SU-DHL-6 (cell line): ENCODE results near the gene DIAPH1.
A peak's percentile ranks its signal among the peaks of the same experiment; 100 is the strongest.

Source experiments
- H2AFZ ChIP-seq: fragments of 200-600 bp; sonication (generic); 2 replicates; pipeline ENCODE4 v1.6.1; 2014; ENCODE audit warnings: low read depth, mild to moderate bottlenecking, moderate library complexity, mixed read lengths, antibody characterized with exemption, low read length; ENCODE audit not compliant: severe bottlenecking
- H3F3A ChIP-seq: fragments of 200-600 bp; shearing (Covaris generic); 2 replicates; pipeline ENCODE4 v1.6.0; 2016; ENCODE audit warnings: antibody characterized with exemption, mild to moderate bottlenecking; ENCODE audit not compliant: insufficient read depth
- H3K27ac ChIP-seq: fragments of 200-600 bp; sonication (generic); 2 replicates; pipeline ENCODE4 v1.5.1; 2016; ENCODE audit warnings: low read depth, mild to moderate bottlenecking, low read length, moderate library complexity, mixed read lengths
- H3K27me3 ChIP-seq: fragments of 200-600 bp; sonication (generic), shearing (Covaris generic); 2 replicates; pipeline ENCODE4 v1.6.0; 2014; ENCODE audit warnings: mild to moderate bottlenecking, low read length
- H3K36me3 ChIP-seq: fragments of 200-600 bp; sonication (generic); 2 replicates; pipeline ENCODE4 v1.6.1; 2014; ENCODE audit warnings: mild to moderate bottlenecking, low read length, mixed read lengths
- H3K4me2 ChIP-seq: fragments of 300-600, 200-600 bp; shearing (Covaris generic), sonication (generic); 2 replicates; pipeline ENCODE4 v1.6.0; 2014; ENCODE audit warnings: low read length, low read depth, mild to moderate bottlenecking; ENCODE audit not compliant: poor library complexity, severe bottlenecking
- H3K4me3 ChIP-seq: fragments of 200-600 bp; sonication (generic); 2 replicates; pipeline ENCODE4 v1.5.1; 2014; ENCODE audit warnings: antibody characterized with exemption, low read length, mild to moderate bottlenecking, mixed read lengths; ENCODE audit not compliant: insufficient read depth, poor library complexity, severe bottlenecking
- H3K79me2 ChIP-seq: fragments of 200-600 bp; sonication (generic); 2 replicates; pipeline ENCODE4 v1.6.1; 2014; ENCODE audit warnings: mild to moderate bottlenecking, low read length, moderate library complexity; ENCODE audit not compliant: insufficient read depth
- H3K9ac ChIP-seq: fragments of 200-600 bp; sonication (generic); 2 replicates; pipeline ENCODE4 v1.7.0; 2014; ENCODE audit warnings: mild to moderate bottlenecking, low read length
- H3K9me2 ChIP-seq: fragments of 200-600 bp; sonication (generic); replicated peaks from 2 replicates; pipeline ENCODE4 v1.6.1; 2014; ENCODE audit warnings: low read length; ENCODE audit not compliant: insufficient read depth
- H3K9me3 ChIP-seq: fragments of 200-600 bp; sonication (generic); 2 replicates; pipeline ENCODE4 v1.6.1; 2014; ENCODE audit warnings: low read length, mixed read lengths; ENCODE audit not compliant: insufficient read depth
- H4K20me1 ChIP-seq: fragments of 200-600 bp; sonication (generic); 2 replicates; pipeline ENCODE4 v1.6.1; 2014; ENCODE audit warnings: low read depth, mild to moderate bottlenecking, antibody characterized with exemption, low read length, moderate library complexity, mixed read lengths
- EZH2phosphoT487 ChIP-seq: fragments of 200-600 bp; sonication (generic), shearing (Covaris generic); conservative IDR thresholded peaks from 2 replicates; pipeline ENCODE4 v1.6.1; 2018; ENCODE audit warnings: mild to moderate bottlenecking, antibody characterized with exemption, low read length, moderate library complexity, mixed read lengths
- TF ChIP-seq, protein P1 (sequence below): fragments of 200-600 bp; sonication (generic); IDR thresholded peaks from one replicate; pipeline ENCODE4 v1.5.1; 2017; ENCODE audit warnings: antibody characterized with exemption, mild to moderate bottlenecking, low read length, moderate library complexity; ENCODE audit not compliant: insufficient read depth, poor library complexity, severe bottlenecking

The DIAPH1 gene

DNA sequence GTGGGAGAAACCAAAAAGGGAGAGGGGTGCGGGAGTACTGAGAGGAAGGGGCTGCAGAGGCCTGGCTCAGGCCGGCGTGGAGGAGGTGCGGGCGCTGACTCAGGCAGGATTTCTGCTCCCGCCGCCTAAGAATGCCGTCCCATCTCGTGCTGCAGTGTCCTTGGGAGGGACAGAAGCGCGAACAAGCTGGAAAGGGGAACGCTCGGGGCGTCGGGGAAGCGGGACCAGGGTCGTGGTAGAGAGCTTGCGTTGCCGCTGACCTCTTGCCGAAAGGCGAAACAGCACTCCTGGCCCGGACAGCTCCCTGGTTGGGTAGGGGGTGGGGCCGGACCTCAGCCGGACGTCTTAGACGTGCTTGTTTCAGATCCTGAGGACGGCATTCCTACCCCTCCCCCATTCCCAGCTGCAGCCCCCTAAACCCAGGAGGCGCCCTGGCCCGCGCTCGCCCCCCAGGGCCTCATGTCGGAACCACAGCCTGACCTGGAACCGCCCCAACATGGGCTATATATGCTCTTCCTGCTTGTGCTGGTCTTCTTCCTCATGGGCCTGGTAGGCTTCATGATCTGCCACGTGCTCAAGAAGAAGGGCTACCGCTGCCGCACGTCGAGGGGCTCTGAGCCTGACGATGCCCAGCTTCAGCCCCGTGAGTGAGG, 19.1 kb upstream of the DIAPH1 start:
- peak overlapping the region; percentile 97 for H3K4me3 ChIP-seq

DNA sequence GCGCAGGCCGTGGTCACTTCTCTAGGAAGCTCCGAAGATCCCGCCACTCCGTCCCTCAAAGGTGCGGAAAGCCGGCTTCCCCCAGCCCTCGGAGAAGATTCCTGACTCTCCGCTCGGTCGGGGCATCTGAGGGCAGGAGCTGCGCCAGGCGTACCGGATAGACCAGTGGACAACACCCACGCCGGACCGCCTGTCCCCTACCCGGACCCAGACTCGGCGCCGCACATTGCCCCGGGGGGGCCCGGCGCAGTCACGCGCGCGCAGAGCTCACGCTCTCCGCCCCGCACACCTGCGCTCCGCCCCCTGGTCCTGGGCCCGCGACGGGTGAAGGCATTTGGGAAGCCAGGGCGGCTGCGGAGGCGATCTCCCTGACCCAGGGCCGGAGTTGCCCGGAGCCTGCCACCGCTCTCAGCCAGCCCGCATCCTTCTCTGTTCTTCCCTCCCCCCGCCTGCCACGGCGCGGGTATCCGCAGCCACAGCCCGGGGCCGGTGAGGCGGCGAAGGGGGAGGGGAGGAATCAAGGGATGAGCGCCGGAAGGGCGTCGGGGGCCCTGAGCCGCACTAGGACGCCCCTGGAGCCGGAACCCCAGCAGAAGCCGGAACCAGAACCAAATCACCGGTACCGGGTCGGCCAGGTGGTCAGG, 18.4 kb upstream of the DIAPH1 start:
- H3F3A ChIP-seq = peaks cover 8% of the 10 kb centered on the region
- H3K9me2 ChIP-seq = no peaks in the 10 kb centered on the region
- peaks cover 4% of the 10 kb centered on the region for H3K36me3 ChIP-seq
- H3K9me3 ChIP-seq = no peaks in the 10 kb centered on the region
- peak overlapping the region; percentile 70 for H2AFZ ChIP-seq
- peak overlapping the region; percentile 71 for H3K4me2 ChIP-seq
- peak overlapping the region; percentile 94 for H3K9ac ChIP-seq
- peak overlapping the region; percentile 97 for H3K4me3 ChIP-seq
- peaks cover 15% of the 10 kb centered on the region; the same call in 1 of the 2 replicates for H4K20me1 ChIP-seq
- TF ChIP-seq EZH2phosphoT487 = no peak
- TF ChIP-seq, protein P1, sequence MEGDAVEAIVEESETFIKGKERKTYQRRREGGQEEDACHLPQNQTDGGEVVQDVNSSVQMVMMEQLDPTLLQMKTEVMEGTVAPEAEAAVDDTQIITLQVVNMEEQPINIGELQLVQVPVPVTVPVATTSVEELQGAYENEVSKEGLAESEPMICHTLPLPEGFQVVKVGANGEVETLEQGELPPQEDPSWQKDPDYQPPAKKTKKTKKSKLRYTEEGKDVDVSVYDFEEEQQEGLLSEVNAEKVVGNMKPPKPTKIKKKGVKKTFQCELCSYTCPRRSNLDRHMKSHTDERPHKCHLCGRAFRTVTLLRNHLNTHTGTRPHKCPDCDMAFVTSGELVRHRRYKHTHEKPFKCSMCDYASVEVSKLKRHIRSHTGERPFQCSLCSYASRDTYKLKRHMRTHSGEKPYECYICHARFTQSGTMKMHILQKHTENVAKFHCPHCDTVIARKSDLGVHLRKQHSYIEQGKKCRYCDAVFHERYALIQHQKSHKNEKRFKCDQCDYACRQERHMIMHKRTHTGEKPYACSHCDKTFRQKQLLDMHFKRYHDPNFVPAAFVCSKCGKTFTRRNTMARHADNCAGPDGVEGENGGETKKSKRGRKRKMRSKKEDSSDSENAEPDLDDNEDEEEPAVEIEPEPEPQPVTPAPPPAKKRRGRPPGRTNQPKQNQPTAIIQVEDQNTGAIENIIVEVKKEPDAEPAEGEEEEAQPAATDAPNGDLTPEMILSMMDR = no peak
- peak overlapping the region; percentile 82 for H3K27ac ChIP-seq
- H3K79me2 ChIP-seq = peaks cover 52% of the 10 kb centered on the region
- H3K27me3 ChIP-seq = no peaks in the 10 kb centered on the region

More for the DNA sequence above, 19.1 kb upstream of the DIAPH1 start:
- Histone ChIP-seq H2AFZ (peak overlapping the region; percentile 70), H3F3A (peaks cover 12% of the 10 kb centered on the region), H3K9ac (peak overlapping the region; percentile 94), H4K20me1 (peaks cover 14% of the 10 kb centered on the region; the same call in 1 of the 2 replicates), H3K36me3 (no peaks in the 10 kb centered on the region; the same call in 1 of the 2 replicates), H3K9me2 (no peaks in the 10 kb centered on the region), H3K4me2 (peak overlapping the region; percentile 71), H3K9me3 (no peaks in the 10 kb centered on the region), H3K27ac (peak overlapping the region; percentile 82), H3K27me3 (no peaks in the 10 kb centered on the region), H3K79me2 (peaks cover 45% of the 10 kb centered on the region)
- no peak for TF ChIP-seq EZH2phosphoT487
- TF ChIP-seq, protein P1 = peak; percentile 49

DNA sequence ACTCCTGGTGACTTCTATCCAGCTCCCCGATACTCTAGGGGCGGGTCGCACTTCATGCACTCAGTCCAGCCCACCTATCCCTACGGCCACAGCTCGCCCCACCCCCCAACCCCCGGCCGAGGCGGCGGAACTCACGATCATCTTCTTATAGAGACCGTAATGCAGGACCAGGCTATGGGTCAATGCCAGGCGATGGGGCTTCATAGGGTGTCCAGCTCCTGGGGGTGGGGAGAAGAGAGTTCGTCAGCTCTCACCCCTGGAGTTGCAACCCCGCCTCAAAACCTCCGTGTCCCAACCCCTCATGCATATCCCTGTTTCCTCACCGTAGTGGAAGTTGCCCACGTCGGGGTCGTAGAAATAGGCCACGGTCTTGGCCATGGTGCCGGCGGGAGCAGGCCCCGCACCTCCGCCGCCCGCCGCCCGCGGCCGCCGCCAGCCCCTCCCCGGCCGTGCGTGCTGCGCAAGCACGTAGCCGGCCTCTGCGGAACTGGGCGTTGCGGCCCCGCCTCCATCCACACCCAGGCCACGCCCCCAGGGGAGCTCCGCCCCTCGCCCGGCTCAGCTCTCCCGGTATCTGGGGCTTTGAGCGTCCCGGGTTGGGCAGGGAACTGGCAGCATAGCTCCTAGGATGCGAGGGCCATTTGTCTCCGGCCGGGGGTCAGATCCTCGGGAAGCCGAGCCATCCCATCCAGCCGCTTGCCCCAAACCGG, 17.8 kb upstream of the DIAPH1 start, which contains the start of the genes HDAC3 and RELL2:
TSS of gene HDAC3 (minus strand) at position 437 of the 710 bp plus-strand sequence. CDS start at position 378, 59 bp downstream.
TSS of gene RELL2 (plus strand) at position 585 of the 710 bp plus-strand sequence. CDS start 1,229 bp downstream, outside the sequence.
- Histone ChIP-seq H4K20me1 (peaks cover 15% of the 10 kb centered on the region; the same call in 1 of the 2 replicates), H3K9ac (peak within 1 kb of the TSS; percentile 94), H3K9me3 (no peaks in the 10 kb centered on the region), H3K36me3 (peaks cover 4% of the 10 kb centered on the region), H3F3A (peaks cover 8% of the 10 kb centered on the region), H3K9me2 (no peaks in the 10 kb centered on the region), H2AFZ (peak within 1 kb of the TSS; percentile 70), H3K27ac (peak within 1 kb of the TSS; percentile 82), H3K4me2 (peak within 1 kb of the TSS; percentile 71), H3K4me3 (peak within 1 kb of the TSS; percentile 97), H3K27me3 (no peaks in the 10 kb centered on the region), H3K79me2 (peaks cover 59% of the 10 kb centered on the region)
- TF ChIP-seq, protein P1 = no peak
- TF ChIP-seq EZH2phosphoT487 = no peak
